ENCODE measurements around the gene DZANK1.
A peak's percentile ranks its signal among the peaks of the same experiment; 100 is the strongest.

DNA sequence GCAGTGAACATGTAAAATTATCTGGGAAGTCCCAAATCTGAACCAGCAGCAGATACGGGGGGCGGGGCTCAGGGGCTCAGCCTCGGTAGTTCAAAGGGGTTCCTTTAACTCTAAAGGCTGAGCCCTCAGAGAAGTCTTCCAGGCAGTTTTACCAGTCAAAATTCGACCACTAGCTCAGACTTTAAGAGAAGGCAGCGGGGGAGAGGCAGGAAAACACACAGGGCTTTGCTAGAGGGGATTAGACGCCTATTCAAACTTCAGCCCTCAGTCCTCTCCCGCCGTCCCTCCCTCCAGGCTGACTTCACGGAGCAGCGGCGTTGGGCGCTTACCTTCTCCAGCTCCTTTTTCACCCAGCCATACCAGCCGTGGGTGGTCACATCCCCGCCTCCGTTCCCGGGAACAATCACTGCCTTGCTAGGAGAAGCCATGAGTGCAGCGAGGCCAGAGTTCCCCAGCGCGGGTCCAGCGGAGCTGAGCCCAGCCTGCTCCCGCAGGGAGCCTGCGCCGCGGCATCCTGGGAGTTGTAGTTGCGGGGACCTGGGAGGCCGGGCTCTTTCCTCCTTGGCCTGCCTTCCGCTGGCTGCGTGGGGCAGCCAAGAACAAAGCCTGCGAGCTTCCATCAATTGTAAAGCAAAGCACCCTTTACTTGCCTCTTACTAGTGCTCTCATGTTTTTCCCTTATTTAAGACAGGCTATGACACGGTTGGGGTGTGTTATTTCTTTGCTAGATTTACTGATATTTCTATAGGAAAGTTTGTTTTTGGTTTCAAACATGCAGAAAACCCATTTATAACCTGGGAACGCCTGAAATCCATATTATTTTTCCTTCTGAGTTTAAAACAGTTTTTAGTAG is 30.1 kb upstream of the DZANK1 start, which contains the start of gene RBBP9:
- TF ChIP-seq YY1 (IDR thresholded peaks at IDR 0.05; ENCODE audit: insufficient read depth, insufficient read length) (peak; percentile 73), ZNF274 (IDR thresholded peaks at IDR 0.05; ENCODE audit: low read depth, low read length) (no peak)
